Left ventricle myocardium inferior (tissue), 1 donor: ENCODE data around the gene IMP3. TPM values are rescaled to one million over a fixed set of nuclear protein-coding genes. Genes with fewer than 3 reads are reported as not detected.

Experiments
- DNase-seq: peaks from one replicate; pipeline ENCODE4 v3.0.0-alpha.2; 2020
- H3K27ac ChIP-seq: fragments of 200-600 bp; replicated peaks from 2 replicates; pipeline ENCODE4 v1.8.0; 2021
- H3K27me3 ChIP-seq: fragments of 200-600 bp; 2 replicates; pipeline ENCODE4 v1.8.0; 2021; ENCODE audit warnings: low read depth
- H3K36me3 ChIP-seq: fragments of 200-600 bp; 2 replicates; pipeline ENCODE4 v1.8.0; 2021
- H3K4me1 ChIP-seq: fragments of 200-600 bp; 2 replicates; pipeline ENCODE4 v1.8.0; 2021
- H3K4me3 ChIP-seq: fragments of 200-600 bp; 2 replicates; pipeline ENCODE4 v1.8.0; 2021; ENCODE audit warnings: mild to moderate bottlenecking, moderate library complexity
- H3K9me3 ChIP-seq: fragments of 200-600 bp; replicated peaks from 2 replicates; pipeline ENCODE4 v1.8.0; 2021
- CTCF ChIP-seq: fragments of 200-600 bp; IDR thresholded peaks from 2 replicates; pipeline ENCODE4 v1.8.0; 2021; ENCODE audit warnings: antibody characterized with exemption, mild to moderate bottlenecking, borderline replicate concordance
- intact Hi-C: fragments of 100-400 bp; cut with micrococcal nuclease; formaldehyde crosslinking; loops from one replicate; pipeline ENCODE4 v1.11.0; 2022
- total RNA-seq: library from RNA; stranded (reverse); fragmentation: NEBNext Ultra II Directional; extraction: Animal tissue kit (Norgen Biotek cat#: 25700); gene quantifications from one replicate; pipeline ENCODE4 v1.2.1, GENCODE V29; 2021
- donor health status: DM: no; HTN: yes; CAD: no; lungs with severe emphysema.

Gene IMP3
- total RNA-seq, 1 donor from 2014 or later, result 49.1 TPM

DNA sequence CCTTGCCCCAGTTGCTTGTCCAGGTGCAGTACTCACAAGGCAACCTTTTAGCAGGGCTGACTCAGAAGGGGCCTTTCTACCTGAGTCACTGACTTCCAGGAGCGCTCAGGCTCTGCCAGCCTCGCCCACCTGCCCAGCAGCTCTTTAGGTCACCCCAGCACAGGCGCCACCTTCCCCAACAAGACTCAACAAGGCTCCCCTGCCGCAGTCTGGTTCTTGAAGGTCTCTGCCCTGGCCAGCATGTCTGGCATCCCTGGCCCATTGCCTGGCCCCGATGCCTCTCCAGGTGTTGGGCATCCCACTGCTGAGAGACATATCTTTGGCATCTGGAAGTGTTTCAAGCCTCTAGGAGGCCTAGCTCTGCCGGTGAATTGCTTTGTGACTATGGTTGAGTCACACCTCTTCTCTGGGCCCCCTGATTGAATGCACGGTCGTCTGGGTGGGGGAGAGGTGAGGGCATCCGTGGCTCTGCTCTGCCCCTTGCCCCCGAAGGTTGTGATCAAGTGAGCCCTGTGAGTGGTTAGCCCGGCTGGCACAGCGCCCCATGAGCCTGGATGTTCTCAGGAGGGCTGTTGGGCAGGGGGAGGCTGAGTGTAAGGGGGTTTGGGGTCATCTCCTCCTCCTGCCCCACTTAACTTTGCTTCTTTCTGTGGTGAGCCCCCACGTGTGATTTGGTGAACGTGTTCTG, 29.3 kb upstream of the IMP3 start:
- Histone ChIP-seq H3K4me1 (peaks cover 67% of the 10 kb centered on the region), H3K27ac (no peak overlapping the region), H3K9me3 (no peaks in the 10 kb centered on the region), H3K36me3 (no peaks in the 10 kb centered on the region), H3K4me3 (no peak overlapping the region), H3K27me3 (no peaks in the 10 kb centered on the region)
- DNase-seq, result no peak
- TF ChIP-seq CTCF, result no peak
- intact Hi-C loops, result no loop called here

- Histone ChIP-seq H3K4me3 (peak overlapping the region; percentile 6), H3K36me3 (no peaks in the 10 kb centered on the region), H3K4me1 (peaks cover 44% of the 10 kb centered on the region), H3K27me3 (no peaks in the 10 kb centered on the region), H3K9me3 (no peaks in the 10 kb centered on the region), H3K27ac (peak overlapping the region; percentile 83)
- DNase-seq, result peak; percentile 64
- intact Hi-C loops, result no loop called here
- no peak for TF ChIP-seq CTCF
Measured at GRCh38 chr15:75666823-75667501, 26.9 kb upstream of the IMP3 start.

- peaks cover 55% of the 10 kb centered on the region for H3K4me1 ChIP-seq
- H3K9me3 ChIP-seq, result no peaks in the 10 kb centered on the region
- DNase-seq, result no peak
- no peak overlapping the region for H3K4me3 ChIP-seq
- no peak overlapping the region for H3K27ac ChIP-seq
- TF ChIP-seq CTCF, result no peak
- H3K27me3 ChIP-seq, result no peaks in the 10 kb centered on the region
- H3K36me3 ChIP-seq, result peaks cover 7% of the 10 kb centered on the region
- intact Hi-C loops, result no loop called here
Measured at GRCh38 chr15:75663931-75664421, 24.0 kb upstream of the IMP3 start.

GRCh38 chr15:75662823-75663519, 22.9 kb upstream of the IMP3 start:
- Histone ChIP-seq H3K9me3 (no peaks in the 10 kb centered on the region), H3K4me3 (no peak overlapping the region), H3K36me3 (peaks cover 11% of the 10 kb centered on the region), H3K27me3 (no peaks in the 10 kb centered on the region), H3K4me1 (peaks cover 63% of the 10 kb centered on the region), H3K27ac (peak overlapping the region; percentile 84)
- TF ChIP-seq CTCF, result no peak
- DNase-seq, result no peak
- intact Hi-C loops, result no loop called here

- Histone ChIP-seq H3K4me3 (no peak overlapping the region), H3K36me3 (peaks cover 23% of the 10 kb centered on the region), H3K4me1 (peaks cover 52% of the 10 kb centered on the region), H3K27me3 (no peaks in the 10 kb centered on the region), H3K27ac (peak overlapping the region; percentile 84), H3K9me3 (no peaks in the 10 kb centered on the region)
- DNase-seq, result no peak
- intact Hi-C loops, result no loop called here
- TF ChIP-seq CTCF, result no peak
Measured at GRCh38 chr15:75661756-75662140, 21.7 kb upstream of the IMP3 start.
